MCF 10A (cell line): Measurements from ENCODE around the gene ESR1. TPM values are rescaled to one million over a fixed set of nuclear protein-coding genes. Genes with fewer than 3 reads are reported as not detected.

ENCODE experiments used
- BruUV-seq: library from RNA; stranded (reverse); fragments of 400-500 nt; replicated peaks from 2 replicates; lab custom pipeline; 2021; lab: Mats Ljungman, UMichigan
- CTCF ChIA-PET: fragments of 300-600 bp; sonication (Branson Sonifier 250); formaldehyde crosslinking; extraction: SDS; loops from one replicate; lab custom pipeline; 2021; ENCODE audit warnings: antibody characterized with exemption, inconsistent platforms; lab: Yijun Ruan, JAX
- POLR2A ChIA-PET: fragments of 300-600, 350-650 bp; sonication (Branson Sonifier 250); formaldehyde crosslinking; extraction: SDS; loops from one replicate; lab custom pipeline; 2020; ENCODE audit warnings: antibody characterized with exemption, inconsistent platforms; lab: Yijun Ruan, JAX
- DNase-seq: peaks from one replicate; pipeline ENCODE4 v3.0.0-alpha.2; 2018; ENCODE audit not compliant: unreplicated experiment
- H3K27ac Mint-ChIP-seq: one replicate; pipeline ENCODE4 v1.8.0; 2022; ENCODE audit warnings: mild to moderate bottlenecking, low read depth, mixed read lengths; ENCODE audit not compliant: unreplicated experiment
- H3K27me3 Mint-ChIP-seq: one replicate; pipeline ENCODE4 v1.8.0; 2022; ENCODE audit warnings: mixed read lengths; ENCODE audit not compliant: insufficient read depth, unreplicated experiment
- H3K36me3 Mint-ChIP-seq: one replicate; pipeline ENCODE4 v1.8.0; 2022; ENCODE audit warnings: mild to moderate bottlenecking, moderate library complexity, mixed read lengths; ENCODE audit not compliant: insufficient read depth, unreplicated experiment
- H3K4me1 Mint-ChIP-seq: one replicate; pipeline ENCODE4 v1.8.0; 2022; ENCODE audit warnings: mixed read lengths; ENCODE audit not compliant: insufficient read depth, unreplicated experiment
- H3K4me3 Mint-ChIP-seq: one replicate; pipeline ENCODE4 v1.8.0; 2022; ENCODE audit warnings: mild to moderate bottlenecking, moderate library complexity, mixed read lengths; ENCODE audit not compliant: unreplicated experiment
- H3K9me3 Mint-ChIP-seq: one replicate; pipeline ENCODE4 v1.8.0; 2022; ENCODE audit warnings: mixed read lengths; ENCODE audit not compliant: unreplicated experiment
- intact Hi-C: fragments of 100-400 bp; cut with micrococcal nuclease; formaldehyde crosslinking; loops from 2 replicates; pipeline ENCODE4 v1.14.1; 2022
- total RNA-seq: library from RNA; stranded (reverse); gene quantifications from 2 replicates; pipeline ENCODE4 v1.2.3, GENCODE V29; 2022
- TF ChIP-seq, protein P1 (sequence below): fragments of 200-600 bp; IDR thresholded peaks from one replicate; pipeline ENCODE4 v1.8.0; 2022; ENCODE audit warnings: antibody characterized with exemption, mild to moderate bottlenecking; ENCODE audit not compliant: unreplicated experiment

ESR1 gene
- total RNA-seq, 1 experiment from 2014 or later, result 0.05 TPM

- Mint-ChIP-seq H3K4me3 (no peak overlapping the region), H3K4me1 (peaks cover 8% of the 10 kb centered on the region), H3K9me3 (peaks cover 17% of the 10 kb centered on the region), H3K27ac (no peak overlapping the region), H3K36me3 (no peaks in the 10 kb centered on the region), H3K27me3 (no peaks in the 10 kb centered on the region)
- POLR2A ChIA-PET, result interaction anchor here (0.5 to 1.2 kb wide), 3 partner anchors 10 to 406 kb away, joined by 3 read pairs; no protein-coding TSS in a partner anchor
- BruUV-seq, result no TSS peak
- intact Hi-C loops, result loop anchor here (1.0 to 5.0 kb wide), 2 partner anchors 166 to 299 kb away; no protein-coding TSS in a partner anchor
- CTCF ChIA-PET, result interaction anchor here (0.8 kb wide), 1 partner anchor 18 kb away, joined by 4 read pairs; no protein-coding TSS in a partner anchor
- DNase-seq, result peak; percentile 67
- TF ChIP-seq, protein P1, sequence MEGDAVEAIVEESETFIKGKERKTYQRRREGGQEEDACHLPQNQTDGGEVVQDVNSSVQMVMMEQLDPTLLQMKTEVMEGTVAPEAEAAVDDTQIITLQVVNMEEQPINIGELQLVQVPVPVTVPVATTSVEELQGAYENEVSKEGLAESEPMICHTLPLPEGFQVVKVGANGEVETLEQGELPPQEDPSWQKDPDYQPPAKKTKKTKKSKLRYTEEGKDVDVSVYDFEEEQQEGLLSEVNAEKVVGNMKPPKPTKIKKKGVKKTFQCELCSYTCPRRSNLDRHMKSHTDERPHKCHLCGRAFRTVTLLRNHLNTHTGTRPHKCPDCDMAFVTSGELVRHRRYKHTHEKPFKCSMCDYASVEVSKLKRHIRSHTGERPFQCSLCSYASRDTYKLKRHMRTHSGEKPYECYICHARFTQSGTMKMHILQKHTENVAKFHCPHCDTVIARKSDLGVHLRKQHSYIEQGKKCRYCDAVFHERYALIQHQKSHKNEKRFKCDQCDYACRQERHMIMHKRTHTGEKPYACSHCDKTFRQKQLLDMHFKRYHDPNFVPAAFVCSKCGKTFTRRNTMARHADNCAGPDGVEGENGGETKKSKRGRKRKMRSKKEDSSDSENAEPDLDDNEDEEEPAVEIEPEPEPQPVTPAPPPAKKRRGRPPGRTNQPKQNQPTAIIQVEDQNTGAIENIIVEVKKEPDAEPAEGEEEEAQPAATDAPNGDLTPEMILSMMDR, result no peak
Observed at GRCh38 chr6:151958332-151958731, 150.8 kb downstream of the ESR1 start.

- DNase-seq, result no peak
- no peaks in the 10 kb centered on the region for H3K27me3 Mint-ChIP-seq
- intact Hi-C loops, result loop anchor here (5.0 kb wide), 1 partner anchor 298 kb away; no protein-coding TSS in a partner anchor
- no peak overlapping the region for H3K27ac Mint-ChIP-seq
- TF ChIP-seq, protein P1, result no peak
- no TSS peak for BruUV-seq
- peaks cover 8% of the 10 kb centered on the region for H3K4me1 Mint-ChIP-seq
- CTCF ChIA-PET, result interaction anchor here (0.8 to 1.5 kb wide), 2 partner anchors 17 to 166 kb away, joined by 4 to 5 read pairs; no protein-coding TSS in a partner anchor
- H3K4me3 Mint-ChIP-seq, result no peak overlapping the region
- POLR2A ChIA-PET, result interaction anchor here (0.6 kb wide), 1 partner anchor 12 kb away, joined by 3 read pairs; no protein-coding TSS in a partner anchor
- H3K9me3 Mint-ChIP-seq, result peaks cover 17% of the 10 kb centered on the region
- no peaks in the 10 kb centered on the region for H3K36me3 Mint-ChIP-seq
Observed at GRCh38 chr6:151959086-151959485, 151.6 kb downstream of the ESR1 start.

DNA sequence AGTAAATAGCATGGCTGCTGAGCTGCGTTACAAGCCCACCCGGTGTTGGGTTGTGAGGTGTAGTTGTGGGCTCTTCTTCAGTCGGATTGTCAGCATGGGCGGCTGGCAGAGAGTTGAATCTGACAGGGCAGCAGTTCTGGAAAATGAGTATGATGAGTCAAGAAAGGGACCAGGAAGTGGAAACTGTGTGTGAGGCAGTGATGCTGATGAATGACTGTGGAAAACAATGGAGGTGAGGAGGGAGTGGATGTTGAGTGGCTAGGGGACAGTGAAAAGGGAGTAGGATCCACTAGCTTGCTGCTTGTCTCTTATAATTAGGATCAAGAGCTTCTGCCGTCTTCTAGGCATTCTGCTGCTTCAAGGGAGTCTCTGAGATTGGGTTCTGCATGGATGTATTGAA, 154.3 kb downstream of the ESR1 start:
- DNase-seq, result no peak
- TF ChIP-seq, protein P1, result no peak
- H3K4me1 Mint-ChIP-seq, result peaks cover 8% of the 10 kb centered on the region
- no peak overlapping the region for H3K4me3 Mint-ChIP-seq
- no peaks in the 10 kb centered on the region for H3K36me3 Mint-ChIP-seq
- H3K27me3 Mint-ChIP-seq, result no peaks in the 10 kb centered on the region
- POLR2A ChIA-PET, result no interaction called here
- intact Hi-C loops, result no loop called here
- H3K27ac Mint-ChIP-seq, result no peak overlapping the region
- CTCF ChIA-PET, result no interaction called here
- BruUV-seq, result no TSS peak
- H3K9me3 Mint-ChIP-seq, result peaks cover 17% of the 10 kb centered on the region

- POLR2A ChIA-PET, result no interaction called here
- no TSS peak for BruUV-seq
- H3K27ac Mint-ChIP-seq, result no peak overlapping the region
- intact Hi-C loops, result no loop called here
- CTCF ChIA-PET, result no interaction called here
- H3K4me1 Mint-ChIP-seq, result peaks cover 8% of the 10 kb centered on the region
- peaks cover 17% of the 10 kb centered on the region for H3K9me3 Mint-ChIP-seq
- H3K36me3 Mint-ChIP-seq, result no peaks in the 10 kb centered on the region
- TF ChIP-seq, protein P1, result no peak
- DNase-seq, result peak; percentile 6
- no peaks in the 10 kb centered on the region for H3K27me3 Mint-ChIP-seq
- H3K4me3 Mint-ChIP-seq, result no peak overlapping the region
Observed at GRCh38 chr6:151962246-151962846, 154.9 kb downstream of the ESR1 start.
